WTC11 (cell line): Measurements from ENCODE around the gene CTAG1A. TPM values are rescaled to one million over a fixed set of nuclear protein-coding genes. Genes with fewer than 3 reads are reported as not detected.

Source experiments
- ATAC-seq: fragments of 200-7000 bp; cut with Tn5 transposase; 2 replicates; pipeline ENCODE4 v1.10.0; 2021; ENCODE audit warnings: mild to moderate bottlenecking, moderate library complexity
- CTCF ChIA-PET: fragments of 300-600 bp; sonication (Branson Sonifier 250); formaldehyde crosslinking; loops from one replicate; lab custom pipeline; 2021; ENCODE audit warnings: antibody characterized with exemption; lab: Charles Lee
- POLR2A ChIA-PET: fragments of 350-600 bp; sonication (Branson Sonifier 250); formaldehyde crosslinking; loops from one replicate; lab custom pipeline; 2021; ENCODE audit warnings: antibody characterized with exemption; lab: Charles Lee
- DNase-seq: peaks from one replicate; pipeline ENCODE4 v3.0.0; 2021; ENCODE audit warnings: low spot score
- H3K27ac Mint-ChIP-seq: 2 replicates; pipeline ENCODE4 v1.8.0; 2021; ENCODE audit warnings: mixed read lengths
- H3K27me3 Mint-ChIP-seq: 2 replicates; pipeline ENCODE4 v1.8.0; 2021; ENCODE audit warnings: low read depth, mild to moderate bottlenecking, moderate library complexity, mixed read lengths
- H3K36me3 Mint-ChIP-seq: 2 replicates; pipeline ENCODE4 v1.8.0; 2021; ENCODE audit warnings: mixed read lengths
- H3K4me1 Mint-ChIP-seq: 2 replicates; pipeline ENCODE4 v1.8.0; 2022; ENCODE audit warnings: mixed read lengths
- H3K4me3 Mint-ChIP-seq: 2 replicates; pipeline ENCODE4 v1.8.0; 2021; ENCODE audit warnings: mild to moderate bottlenecking, moderate library complexity, mixed read lengths
- H3K9me3 Mint-ChIP-seq: 2 replicates; pipeline ENCODE4 v1.8.0; 2021; ENCODE audit warnings: mixed read lengths
- CBFB ChIP-seq: sonication (generic); formaldehyde crosslinking; IDR thresholded peaks from 2 replicates; pipeline ENCODE4 v1.8.1; 2022; ENCODE audit warnings: mild to moderate bottlenecking, low read depth, missing genetic modification reagents
- CREB1 ChIP-seq: sonication (generic); formaldehyde crosslinking; IDR thresholded peaks from 2 replicates; pipeline ENCODE4 v1.8.0; 2023; ENCODE audit warnings: mild to moderate bottlenecking, missing genetic modification reagents
- EMX1 ChIP-seq: fragments of 250-450 bp; sonication (Bioruptor Pico); IDR thresholded peaks from 2 replicates; pipeline ENCODE4 v1.8.0; 2021; ENCODE audit warnings: mild to moderate bottlenecking
- ETV6 ChIP-seq: sonication (generic); formaldehyde crosslinking; IDR thresholded peaks from 2 replicates; pipeline ENCODE4 v1.8.1; 2022; ENCODE audit warnings: mild to moderate bottlenecking, missing genetic modification reagents
- GABPB1 ChIP-seq: sonication (generic); formaldehyde crosslinking; IDR thresholded peaks from 2 replicates; pipeline ENCODE4 v1.8.1; 2023; ENCODE audit warnings: mild to moderate bottlenecking, missing genetic modification reagents
- JUN ChIP-seq: sonication (generic); formaldehyde crosslinking; IDR thresholded peaks from 2 replicates; pipeline ENCODE4 v1.8.0; 2023; ENCODE audit warnings: mild to moderate bottlenecking, missing genetic modification reagents
- NFE2L1 ChIP-seq: sonication (generic); formaldehyde crosslinking; IDR thresholded peaks from 2 replicates; pipeline ENCODE4 v1.8.1; 2023; ENCODE audit warnings: missing genetic modification reagents
- NR2C2 ChIP-seq: sonication (generic); formaldehyde crosslinking; IDR thresholded peaks from 2 replicates; pipeline ENCODE4 v1.8.0; 2022; ENCODE audit warnings: mild to moderate bottlenecking, missing genetic modification reagents
- OVOL2 ChIP-seq: fragments of 250-450 bp; sonication (Bioruptor Pico); IDR thresholded peaks from 2 replicates; pipeline ENCODE4 v1.9.0; 2021; ENCODE audit warnings: mild to moderate bottlenecking, borderline replicate concordance
- SMAD3 ChIP-seq: sonication (generic); formaldehyde crosslinking; IDR thresholded peaks from 2 replicates; pipeline ENCODE4 v1.8.0; 2022; ENCODE audit warnings: missing genetic modification reagents, mild to moderate bottlenecking, borderline replicate concordance
- SOX15 ChIP-seq: fragments of 250-450 bp; sonication (Bioruptor Pico); IDR thresholded peaks from 2 replicates; pipeline ENCODE4 v1.9.0; 2021; ENCODE audit warnings: mild to moderate bottlenecking
- TCF7 ChIP-seq: sonication (generic); formaldehyde crosslinking; IDR thresholded peaks from 2 replicates; pipeline ENCODE4 v1.8.0; 2022; ENCODE audit warnings: mild to moderate bottlenecking, low read depth, missing genetic modification reagents, moderate library complexity
- ZNF121 ChIP-seq: sonication (generic); formaldehyde crosslinking; IDR thresholded peaks from 2 replicates; pipeline ENCODE4 v1.8.0; 2023; ENCODE audit warnings: missing genetic modification reagents
- ZNF396 ChIP-seq: fragments of 250-450 bp; sonication (Bioruptor Pico); IDR thresholded peaks from 2 replicates; pipeline ENCODE4 v1.8.0; 2021; ENCODE audit warnings: mild to moderate bottlenecking, moderate library complexity, borderline replicate concordance
- total RNA-seq: library from RNA; stranded (reverse); gene quantifications from 3 replicates; pipeline ENCODE4 v1.2.3, GENCODE V29; 2021
- TF ChIP-seq, protein P1 (sequence below): sonication (generic); formaldehyde crosslinking; IDR thresholded peaks from 2 replicates; pipeline ENCODE4 v1.8.1; 2022; ENCODE audit warnings: missing genetic modification reagents, borderline replicate concordance
- TF ChIP-seq, protein P2 (sequence below): sonication (generic); formaldehyde crosslinking; IDR thresholded peaks from 2 replicates; pipeline ENCODE4 v1.8.1; 2023; ENCODE audit warnings: mild to moderate bottlenecking, missing genetic modification reagents, moderate library complexity
- TF ChIP-seq, protein P3 (sequence below): sonication (generic); formaldehyde crosslinking; IDR thresholded peaks from 2 replicates; pipeline ENCODE4 v1.8.1; 2023; ENCODE audit warnings: mild to moderate bottlenecking, missing genetic modification reagents
- TF ChIP-seq, protein P4 (sequence below): sonication (generic); formaldehyde crosslinking; IDR thresholded peaks from 2 replicates; pipeline ENCODE4 v1.8.1; 2023; ENCODE audit warnings: mild to moderate bottlenecking, missing genetic modification reagents, borderline replicate concordance
- TF ChIP-seq, protein P5 (sequence below): sonication (generic); formaldehyde crosslinking; IDR thresholded peaks from 2 replicates; pipeline ENCODE4 v1.8.0; 2022; ENCODE audit warnings: mild to moderate bottlenecking, missing genetic modification reagents

CTAG1A gene
- total RNA-seq, 1 experiment from 2014 or later = not detected

DNA sequence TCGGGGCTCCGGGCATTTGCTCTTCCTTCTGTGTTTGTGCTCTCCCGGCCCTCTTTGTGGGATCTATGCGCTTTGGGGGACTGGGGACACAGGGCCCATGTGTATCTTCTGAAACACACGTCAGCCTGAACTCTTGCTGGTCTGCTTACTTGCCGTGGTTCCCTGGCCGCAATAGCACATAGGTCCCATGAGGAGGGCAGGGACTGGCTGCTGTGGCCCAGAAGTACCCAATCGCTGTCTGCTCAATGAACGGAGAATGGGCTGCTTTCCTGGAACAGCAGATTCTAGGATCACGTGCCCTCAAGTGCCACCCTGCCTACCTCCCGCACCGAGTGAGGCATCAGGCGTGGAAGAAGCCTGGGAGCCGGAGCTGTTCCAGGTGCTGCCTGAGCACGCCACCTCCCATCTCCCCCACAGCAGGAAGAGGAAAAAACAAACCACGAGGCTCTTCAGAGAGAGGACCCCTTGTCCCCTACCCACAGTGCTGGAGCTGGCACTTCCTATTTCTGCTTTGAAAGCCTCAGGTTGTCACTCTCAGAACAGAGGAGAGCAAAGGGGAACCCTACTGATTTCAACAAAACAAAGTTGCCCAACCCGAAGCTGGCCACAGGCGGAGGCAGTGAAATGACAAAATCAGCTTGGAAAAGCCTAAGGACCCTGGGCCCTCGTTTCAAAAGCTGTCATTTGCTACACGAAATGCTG, 42.1 kb upstream of the CTAG1A start:
- no peak for ATAC-seq
- no peak for DNase-seq
- H3K9me3 Mint-ChIP-seq = no peaks in the 10 kb centered on the region
- POLR2A ChIA-PET = no interaction called here
- H3K4me3 Mint-ChIP-seq = no peak overlapping the region
- CTCF ChIA-PET = no interaction called here
- H3K27ac Mint-ChIP-seq = no peak overlapping the region
- no peaks in the 10 kb centered on the region for H3K27me3 Mint-ChIP-seq
- TF ChIP-seq CREB1 (CRISPR knock-in tag) (no peak), CBFB (CRISPR knock-in tag) (no peak), JUN (CRISPR knock-in tag) (no peak), OVOL2 (CRISPR knock-in tag) (no peak), EMX1 (CRISPR knock-in tag) (no peak)
- TF ChIP-seq, protein P1, sequence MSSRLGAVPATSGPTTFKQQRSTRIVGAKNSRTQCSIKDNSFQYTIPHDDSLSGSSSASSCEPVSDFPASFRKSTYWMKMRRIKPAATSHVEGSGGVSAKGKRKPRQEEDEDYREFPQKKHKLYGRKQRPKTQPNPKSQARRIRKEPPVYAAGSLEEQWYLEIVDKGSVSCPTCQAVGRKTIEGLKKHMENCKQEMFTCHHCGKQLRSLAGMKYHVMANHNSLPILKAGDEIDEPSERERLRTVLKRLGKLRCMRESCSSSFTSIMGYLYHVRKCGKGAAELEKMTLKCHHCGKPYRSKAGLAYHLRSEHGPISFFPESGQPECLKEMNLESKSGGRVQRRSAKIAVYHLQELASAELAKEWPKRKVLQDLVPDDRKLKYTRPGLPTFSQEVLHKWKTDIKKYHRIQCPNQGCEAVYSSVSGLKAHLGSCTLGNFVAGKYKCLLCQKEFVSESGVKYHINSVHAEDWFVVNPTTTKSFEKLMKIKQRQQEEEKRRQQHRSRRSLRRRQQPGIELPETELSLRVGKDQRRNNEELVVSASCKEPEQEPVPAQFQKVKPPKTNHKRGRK (CRISPR knock-in tag) = no peak
- TF ChIP-seq, protein P2, sequence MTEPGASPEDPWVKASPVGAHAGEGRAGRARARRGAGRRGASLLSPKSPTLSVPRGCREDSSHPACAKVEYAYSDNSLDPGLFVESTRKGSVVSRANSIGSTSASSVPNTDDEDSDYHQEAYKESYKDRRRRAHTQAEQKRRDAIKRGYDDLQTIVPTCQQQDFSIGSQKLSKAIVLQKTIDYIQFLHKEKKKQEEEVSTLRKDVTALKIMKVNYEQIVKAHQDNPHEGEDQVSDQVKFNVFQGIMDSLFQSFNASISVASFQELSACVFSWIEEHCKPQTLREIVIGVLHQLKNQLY (CRISPR knock-in tag) = no peak
- TF ChIP-seq, protein P3, sequence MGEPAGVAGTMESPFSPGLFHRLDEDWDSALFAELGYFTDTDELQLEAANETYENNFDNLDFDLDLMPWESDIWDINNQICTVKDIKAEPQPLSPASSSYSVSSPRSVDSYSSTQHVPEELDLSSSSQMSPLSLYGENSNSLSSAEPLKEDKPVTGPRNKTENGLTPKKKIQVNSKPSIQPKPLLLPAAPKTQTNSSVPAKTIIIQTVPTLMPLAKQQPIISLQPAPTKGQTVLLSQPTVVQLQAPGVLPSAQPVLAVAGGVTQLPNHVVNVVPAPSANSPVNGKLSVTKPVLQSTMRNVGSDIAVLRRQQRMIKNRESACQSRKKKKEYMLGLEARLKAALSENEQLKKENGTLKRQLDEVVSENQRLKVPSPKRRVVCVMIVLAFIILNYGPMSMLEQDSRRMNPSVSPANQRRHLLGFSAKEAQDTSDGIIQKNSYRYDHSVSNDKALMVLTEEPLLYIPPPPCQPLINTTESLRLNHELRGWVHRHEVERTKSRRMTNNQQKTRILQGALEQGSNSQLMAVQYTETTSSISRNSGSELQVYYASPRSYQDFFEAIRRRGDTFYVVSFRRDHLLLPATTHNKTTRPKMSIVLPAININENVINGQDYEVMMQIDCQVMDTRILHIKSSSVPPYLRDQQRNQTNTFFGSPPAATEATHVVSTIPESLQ (CRISPR knock-in tag) = no peak
- TF ChIP-seq, protein P4, sequence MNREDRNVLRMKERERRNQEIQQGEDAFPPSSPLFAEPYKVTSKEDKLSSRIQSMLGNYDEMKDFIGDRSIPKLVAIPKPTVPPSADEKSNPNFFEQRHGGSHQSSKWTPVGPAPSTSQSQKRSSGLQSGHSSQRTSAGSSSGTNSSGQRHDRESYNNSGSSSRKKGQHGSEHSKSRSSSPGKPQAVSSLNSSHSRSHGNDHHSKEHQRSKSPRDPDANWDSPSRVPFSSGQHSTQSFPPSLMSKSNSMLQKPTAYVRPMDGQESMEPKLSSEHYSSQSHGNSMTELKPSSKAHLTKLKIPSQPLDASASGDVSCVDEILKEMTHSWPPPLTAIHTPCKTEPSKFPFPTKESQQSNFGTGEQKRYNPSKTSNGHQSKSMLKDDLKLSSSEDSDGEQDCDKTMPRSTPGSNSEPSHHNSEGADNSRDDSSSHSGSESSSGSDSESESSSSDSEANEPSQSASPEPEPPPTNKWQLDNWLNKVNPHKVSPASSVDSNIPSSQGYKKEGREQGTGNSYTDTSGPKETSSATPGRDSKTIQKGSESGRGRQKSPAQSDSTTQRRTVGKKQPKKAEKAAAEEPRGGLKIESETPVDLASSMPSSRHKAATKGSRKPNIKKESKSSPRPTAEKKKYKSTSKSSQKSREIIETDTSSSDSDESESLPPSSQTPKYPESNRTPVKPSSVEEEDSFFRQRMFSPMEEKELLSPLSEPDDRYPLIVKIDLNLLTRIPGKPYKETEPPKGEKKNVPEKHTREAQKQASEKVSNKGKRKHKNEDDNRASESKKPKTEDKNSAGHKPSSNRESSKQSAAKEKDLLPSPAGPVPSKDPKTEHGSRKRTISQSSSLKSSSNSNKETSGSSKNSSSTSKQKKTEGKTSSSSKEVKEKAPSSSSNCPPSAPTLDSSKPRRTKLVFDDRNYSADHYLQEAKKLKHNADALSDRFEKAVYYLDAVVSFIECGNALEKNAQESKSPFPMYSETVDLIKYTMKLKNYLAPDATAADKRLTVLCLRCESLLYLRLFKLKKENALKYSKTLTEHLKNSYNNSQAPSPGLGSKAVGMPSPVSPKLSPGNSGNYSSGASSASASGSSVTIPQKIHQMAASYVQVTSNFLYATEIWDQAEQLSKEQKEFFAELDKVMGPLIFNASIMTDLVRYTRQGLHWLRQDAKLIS (CRISPR knock-in tag) = no peak
- TF ChIP-seq, all 79 proteins: peak for 0
- H3K36me3 Mint-ChIP-seq = peaks cover 10% of the 10 kb centered on the region
- H3K4me1 Mint-ChIP-seq = peaks cover 6% of the 10 kb centered on the region

DNA sequence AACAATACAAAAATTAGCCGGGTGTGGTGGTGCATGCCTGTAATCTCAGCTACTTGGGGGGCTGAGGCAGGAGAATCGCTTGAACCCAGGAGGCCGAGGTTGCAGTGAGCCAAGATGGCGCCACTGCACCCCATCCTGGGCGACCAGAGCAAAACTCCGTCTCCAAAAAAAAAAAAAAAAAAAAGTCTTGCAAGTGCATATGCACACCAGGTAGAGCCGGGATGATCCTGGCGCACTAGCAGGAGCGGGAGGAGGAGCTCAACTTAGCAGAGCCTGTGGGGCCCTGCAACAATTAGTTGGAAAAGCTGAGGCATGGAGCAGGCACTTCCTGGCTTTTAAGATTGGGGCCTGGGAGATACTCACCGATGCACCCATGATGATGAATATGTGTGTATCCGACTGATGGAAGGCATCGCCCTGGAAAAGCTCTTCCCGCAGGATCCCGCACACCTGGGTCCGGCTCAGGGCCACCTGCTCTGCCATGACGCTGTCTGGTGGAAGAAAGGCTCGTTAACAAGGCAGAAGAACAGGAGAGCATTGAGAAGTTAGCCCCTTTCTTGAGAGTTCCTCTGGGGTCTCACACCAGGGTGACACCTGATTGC, 39.2 kb upstream of the CTAG1A start:
- Mint-ChIP-seq H3K27me3 (no peaks in the 10 kb centered on the region), H3K27ac (no peak overlapping the region; the same call in 1 of the 2 replicates), H3K4me1 (peaks cover 11% of the 10 kb centered on the region), H3K4me3 (peak overlapping the region; percentile 76), H3K9me3 (no peaks in the 10 kb centered on the region)
- ATAC-seq = no peak
- ChIA-PET POLR2A (no interaction called here), CTCF (no interaction called here)
- TF ChIP-seq ZNF396 (CRISPR knock-in tag) = no peak
- TF ChIP-seq ZNF121 (CRISPR knock-in tag) = no peak
- no peak for TF ChIP-seq NR2C2 (CRISPR knock-in tag)
- no peak for TF ChIP-seq GABPB1 (CRISPR knock-in tag)
- no peak for TF ChIP-seq CBFB (CRISPR knock-in tag)
- TF ChIP-seq TCF7 (CRISPR knock-in tag) = no peak
- no peak for TF ChIP-seq SMAD3 (CRISPR knock-in tag)
- TF ChIP-seq SOX15 = no peak
- TF ChIP-seq, protein P5, sequence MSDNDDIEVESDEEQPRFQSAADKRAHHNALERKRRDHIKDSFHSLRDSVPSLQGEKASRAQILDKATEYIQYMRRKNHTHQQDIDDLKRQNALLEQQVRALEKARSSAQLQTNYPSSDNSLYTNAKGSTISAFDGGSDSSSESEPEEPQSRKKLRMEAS (CRISPR knock-in tag) = no peak
- no peak for TF ChIP-seq ETV6 (CRISPR knock-in tag)
- TF ChIP-seq NFE2L1 (CRISPR knock-in tag) = no peak
- TF ChIP-seq, all 79 proteins: peak for 0
- DNase-seq = no peak
- H3K36me3 Mint-ChIP-seq = peaks cover 7% of the 10 kb centered on the region
